Gastroesophageal sphincter (tissue), 4 donors: Measurements from ENCODE around the gene RAB3IL1. TPM values are rescaled to one million over a fixed set of nuclear protein-coding genes. Genes with fewer than 3 reads are reported as not detected.

Experiments
- ATAC-seq: fragments of 150-250 bp; one replicate; pipeline ENCODE4 v1.9.1; 2016; ENCODE audit warnings: mild to moderate bottlenecking, moderate library complexity
- H3K27ac ChIP-seq, 4 donors: fragments of 200-600 bp; sonication (generic) in 3 of 4; 1 replicate in 3 of 4; 2 replicates in 1 of 4; pipeline ENCODE4 v1.5.1; 2016 to 2019
- H3K27me3 ChIP-seq: fragments of 200-600 bp; sonication (generic); one replicate; pipeline ENCODE4 v1.5.1; 2019
- H3K36me3 ChIP-seq, 2 donors: fragments of 200-600 bp; sonication (generic); one replicate each; pipeline ENCODE4 v1.5.1; 2019; ENCODE audit warnings: control low read depth in 1 of 2
- H3K4me1 ChIP-seq, 3 donors: fragments of 200-600 bp; sonication (generic); 1 replicate in 2 of 3; 2 replicates in 1 of 3; pipeline ENCODE4 v1.5.1; 2016 to 2019; ENCODE audit warnings: control low read depth in 2 of 3
- H3K4me3 ChIP-seq, 2 donors: fragments of 200-600 bp; sonication (generic); one replicate each; pipeline ENCODE4 v1.5.1; 2019; ENCODE audit warnings: mild to moderate bottlenecking in 1 of 2, moderate library complexity in 1 of 2
- H3K9me3 ChIP-seq, 3 donors: fragments of 200-600 bp; sonication (generic); one replicate each; pipeline ENCODE4 v1.5.1; 2017 to 2019; ENCODE audit warnings: control low read depth in 2 of 3
- EP300 ChIP-seq: sonication (generic); formaldehyde crosslinking; IDR thresholded peaks from one replicate; pipeline ENCODE4 v1.6.1; 2017; ENCODE audit warnings: antibody characterized with exemption, mild to moderate bottlenecking
- POLR2A ChIP-seq, 2 donors: fragments of 450-650 bp; IDR thresholded peaks; one replicate each; pipeline ENCODE4 v1.6.1; 2017; ENCODE audit warnings: antibody characterized with exemption in 2 of 2, mild to moderate bottlenecking in 2 of 2, moderate library complexity in 1 of 2
- POLR2AphosphoS5 ChIP-seq: sonication (generic); formaldehyde crosslinking; IDR thresholded peaks from one replicate; pipeline ENCODE4 v1.6.1; 2017; ENCODE audit warnings: antibody characterized with exemption
- WGBS, 2 donors: methylation state at CpG; one replicate each; pipeline ENCODE4 v1.1.5; 2018; ENCODE audit warnings: low coverage in 1 of 2; 5-methylcytosine and 5-hydroxymethylcytosine counted together
- total RNA-seq, 4 donors: library from RNA; depleted of rRNA; stranded (reverse); fragments of >200 nt; gene quantifications; one replicate each; pipeline ENCODE4 v1.1.0, GENCODE V29; 2016
- TF ChIP-seq, protein P1 (sequence below), 4 experiments: fragments of 200-600 bp in 2 of 4; fragments of 450-650 bp in 2 of 4; sonication (generic) in 1 of 4; IDR thresholded peaks; one replicate each; pipeline ENCODE4 v1.5.1; 2017 to 2019; ENCODE audit warnings: antibody characterized with exemption in 4 of 4, mild to moderate bottlenecking in 2 of 4, moderate library complexity in 2 of 4

Gene RAB3IL1
- total RNA-seq, 4 donors from 2014 or later = 11.5 to 22.1 (median 14.7) TPM

DNA sequence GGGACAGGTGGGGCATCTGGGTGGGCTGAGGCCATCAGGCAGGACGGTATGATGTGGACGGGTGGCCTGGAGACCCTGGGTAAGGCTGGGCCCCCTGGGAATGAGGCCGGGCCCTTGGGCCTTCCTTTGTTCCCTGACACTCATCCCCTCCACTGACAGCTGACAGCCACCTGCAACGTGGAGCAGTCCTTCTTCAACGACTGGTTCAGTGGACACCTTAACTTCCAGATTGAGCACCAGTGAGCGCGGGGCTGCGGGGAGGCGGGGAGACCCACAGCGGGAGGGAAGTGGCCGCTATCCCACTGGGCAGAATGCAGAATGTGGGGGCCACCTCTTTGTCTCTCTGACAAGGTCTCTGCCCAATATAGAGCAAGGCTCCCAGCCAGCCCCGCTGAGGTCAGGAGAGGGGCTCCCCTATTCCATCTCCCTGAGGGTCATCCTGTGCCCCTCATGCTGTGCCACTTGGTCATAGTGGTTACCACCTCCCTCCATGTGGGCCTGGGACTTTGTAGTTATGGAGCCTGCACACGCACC lies 53.8 kb downstream of the RAB3IL1 start:
- Histone ChIP-seq H3K27ac (no peak overlapping the region), H3K9me3 (no peaks in the 10 kb centered on the region), H3K36me3 (peaks cover 0 to 81% of the 10 kb centered on the region in 2 donors), H3K4me3 (no peak overlapping the region), H3K4me1 (peaks cover 0 to 8% (median 0%) of the 10 kb centered on the region in 3 donors), H3K27me3 (no peaks in the 10 kb centered on the region)
- no peak for ATAC-seq
- TF ChIP-seq POLR2A (IDR thresholded peaks at IDR 0.05) (no peak), EP300 (no peak), POLR2AphosphoS5 (no peak)
- TF ChIP-seq, protein P1, sequence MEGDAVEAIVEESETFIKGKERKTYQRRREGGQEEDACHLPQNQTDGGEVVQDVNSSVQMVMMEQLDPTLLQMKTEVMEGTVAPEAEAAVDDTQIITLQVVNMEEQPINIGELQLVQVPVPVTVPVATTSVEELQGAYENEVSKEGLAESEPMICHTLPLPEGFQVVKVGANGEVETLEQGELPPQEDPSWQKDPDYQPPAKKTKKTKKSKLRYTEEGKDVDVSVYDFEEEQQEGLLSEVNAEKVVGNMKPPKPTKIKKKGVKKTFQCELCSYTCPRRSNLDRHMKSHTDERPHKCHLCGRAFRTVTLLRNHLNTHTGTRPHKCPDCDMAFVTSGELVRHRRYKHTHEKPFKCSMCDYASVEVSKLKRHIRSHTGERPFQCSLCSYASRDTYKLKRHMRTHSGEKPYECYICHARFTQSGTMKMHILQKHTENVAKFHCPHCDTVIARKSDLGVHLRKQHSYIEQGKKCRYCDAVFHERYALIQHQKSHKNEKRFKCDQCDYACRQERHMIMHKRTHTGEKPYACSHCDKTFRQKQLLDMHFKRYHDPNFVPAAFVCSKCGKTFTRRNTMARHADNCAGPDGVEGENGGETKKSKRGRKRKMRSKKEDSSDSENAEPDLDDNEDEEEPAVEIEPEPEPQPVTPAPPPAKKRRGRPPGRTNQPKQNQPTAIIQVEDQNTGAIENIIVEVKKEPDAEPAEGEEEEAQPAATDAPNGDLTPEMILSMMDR (IDR thresholded peaks at IDR 0.05) = no peak
- 80% methylated on average over 1 of the region's 13 CpGs; no CpG with 5 or more reads in 1 of the 2 donors for WGBS, 2 donors

DNA sequence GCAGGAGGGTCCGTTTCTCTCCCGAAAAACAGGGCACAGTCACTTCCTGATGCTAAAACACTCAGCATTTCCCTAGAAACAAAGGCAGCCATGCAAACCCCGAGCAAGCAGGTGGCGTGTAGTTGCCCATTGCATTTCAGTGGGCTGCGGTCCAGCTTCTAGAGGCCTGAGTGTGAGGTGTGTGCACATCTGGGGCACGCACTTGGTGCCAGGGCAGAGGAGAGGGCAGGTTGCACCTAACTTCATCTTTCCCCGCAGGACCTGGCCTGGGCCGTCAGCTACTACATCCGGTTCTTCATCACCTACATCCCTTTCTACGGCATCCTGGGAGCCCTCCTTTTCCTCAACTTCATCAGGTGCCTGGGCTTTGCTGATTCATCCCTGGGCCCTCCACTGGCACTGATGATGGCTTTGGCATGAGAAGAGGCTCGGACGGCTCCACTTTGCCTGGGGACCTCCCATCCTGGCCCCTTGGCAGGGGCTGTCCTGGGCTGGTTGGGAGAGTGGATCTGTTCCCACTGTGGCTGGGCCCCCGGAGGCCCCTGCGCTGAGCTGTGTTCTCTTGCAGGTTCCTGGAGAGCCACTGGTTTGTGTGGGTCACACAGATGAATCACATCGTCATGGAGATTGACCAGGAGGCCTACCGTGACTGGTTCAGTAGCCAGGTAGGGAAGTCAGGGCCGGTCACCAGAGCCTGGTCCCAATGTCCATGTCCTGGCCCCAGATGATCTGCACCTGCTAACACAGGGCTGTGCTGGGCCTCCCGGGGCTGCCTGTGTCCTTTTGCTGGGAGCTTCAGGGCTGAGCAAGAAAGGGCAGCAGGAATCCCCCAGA lies 54.4 kb downstream of the RAB3IL1 start:
- TF ChIP-seq EP300 (no peak), POLR2A (IDR thresholded peaks at IDR 0.05) (no peak), POLR2AphosphoS5 (no peak)
- TF ChIP-seq, protein P1 (IDR thresholded peaks at IDR 0.05) = no peak
- no peak for ATAC-seq
- 94% methylated on average over 3 to 7 of the region's 18 CpGs for WGBS, 2 donors
- Histone ChIP-seq H3K27me3 (no peaks in the 10 kb centered on the region), H3K4me1 (peaks cover 0 to 8% (median 0%) of the 10 kb centered on the region in 3 donors), H3K36me3 (peaks cover 0 to 88% of the 10 kb centered on the region in 2 donors), H3K9me3 (no peaks in the 10 kb centered on the region), H3K27ac (no peak overlapping the region), H3K4me3 (no peak overlapping the region)

DNA sequence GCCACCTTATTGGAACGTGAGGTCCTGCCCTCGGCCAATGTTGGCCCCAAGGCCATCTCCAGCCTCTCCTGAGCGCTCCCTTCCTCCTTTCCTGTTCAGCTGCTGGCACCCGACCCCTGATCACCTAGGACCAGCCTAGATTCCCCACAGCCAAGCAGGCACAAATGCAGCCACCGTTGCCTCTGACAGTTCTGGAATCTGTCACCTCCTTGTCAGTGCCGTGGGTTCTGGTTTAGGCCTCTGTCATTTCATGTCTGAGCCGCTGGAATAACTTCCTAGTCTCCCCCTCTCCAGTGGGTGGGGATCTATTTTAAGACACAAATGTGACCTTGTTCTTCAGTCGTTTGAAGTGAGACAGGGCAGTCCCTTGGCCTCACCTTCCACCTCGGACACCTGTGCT lies 55.7 kb downstream of the RAB3IL1 start:
- ATAC-seq = no peak
- no peaks in the 10 kb centered on the region for H3K9me3 ChIP-seq
- H3K27ac ChIP-seq = no peak overlapping the region
- TF ChIP-seq EP300 = no peak
- TF ChIP-seq POLR2A (IDR thresholded peaks at IDR 0.05) = no peak
- no peak for TF ChIP-seq POLR2AphosphoS5
- H3K27me3 ChIP-seq = no peaks in the 10 kb centered on the region
- no peak overlapping the region for H3K4me3 ChIP-seq
- WGBS, 2 donors = 80 to 89% methylated on average over 1 to 3 of the region's 9 CpGs
- peaks cover 0 to 98% of the 10 kb centered on the region in 2 donors for H3K36me3 ChIP-seq
- H3K4me1 ChIP-seq = peaks cover 0 to 8% (median 0%) of the 10 kb centered on the region in 3 donors

DNA sequence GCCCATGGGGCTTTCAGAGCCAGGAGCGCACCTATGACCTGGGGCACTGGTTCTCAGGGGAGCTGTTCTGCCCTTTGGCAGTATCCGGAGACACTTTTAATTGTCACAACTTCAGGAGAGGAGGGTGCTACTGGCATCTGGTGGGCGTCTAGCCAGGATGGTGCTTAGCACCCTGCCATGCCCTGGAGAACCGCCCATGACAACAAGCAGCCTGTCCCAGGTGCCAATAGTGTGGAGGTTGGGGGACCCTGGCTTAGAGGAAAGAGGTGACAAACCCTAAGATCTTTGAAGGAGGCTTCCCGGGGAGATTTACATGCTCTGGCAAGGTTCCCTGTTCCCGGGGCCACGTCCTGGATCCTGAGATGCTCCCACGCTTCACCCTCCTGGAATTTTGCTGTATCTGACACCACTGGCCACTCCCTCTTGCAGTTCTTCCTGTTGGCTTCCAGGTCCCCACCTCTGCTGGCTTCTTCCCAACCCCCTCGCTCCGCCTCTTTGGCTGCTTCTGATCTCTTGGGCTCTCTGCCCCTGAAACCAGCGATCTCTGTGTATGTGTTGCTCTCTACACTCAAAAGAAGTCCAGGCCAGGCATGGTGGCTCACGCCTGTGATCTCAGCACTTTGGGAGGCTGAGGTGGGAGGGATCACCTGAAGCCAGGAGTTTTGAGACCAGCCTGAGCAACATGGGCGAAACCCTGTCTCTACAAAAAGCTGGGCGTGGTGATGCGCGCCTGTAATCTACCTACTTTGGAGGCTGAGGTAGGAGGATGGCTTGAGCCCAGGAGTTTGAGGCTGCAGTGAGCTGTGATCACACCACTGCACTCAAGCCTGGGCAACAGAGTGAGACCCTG lies 57.1 kb downstream of the RAB3IL1 start:
- no peak for TF ChIP-seq POLR2A (IDR thresholded peaks at IDR 0.05)
- TF ChIP-seq EP300 = no peak
- TF ChIP-seq, protein P1 (IDR thresholded peaks at IDR 0.05) = no peak
- no peak for TF ChIP-seq POLR2AphosphoS5
- no peak for ATAC-seq
- Histone ChIP-seq H3K4me1 (peaks cover 0 to 8% (median 0%) of the 10 kb centered on the region in 3 donors), H3K27me3 (no peaks in the 10 kb centered on the region), H3K4me3 (no peak overlapping the region), H3K36me3 (peaks cover 0 to 92% of the 10 kb centered on the region in 2 donors), H3K9me3 (no peaks in the 10 kb centered on the region), H3K27ac (no peak overlapping the region)
- 67 to 90% methylated on average over 5 to 9 of the region's 16 CpGs for WGBS, 2 donors
